ENCODE data around the gene TOMM7. TPM values are rescaled to one million over a fixed set of nuclear protein-coding genes. Genes with fewer than 3 reads are reported as not detected.

The TOMM7 gene
- total RNA-seq, 3 donors from 2014 or later: 225 to 404 (median 287) TPM

DNA sequence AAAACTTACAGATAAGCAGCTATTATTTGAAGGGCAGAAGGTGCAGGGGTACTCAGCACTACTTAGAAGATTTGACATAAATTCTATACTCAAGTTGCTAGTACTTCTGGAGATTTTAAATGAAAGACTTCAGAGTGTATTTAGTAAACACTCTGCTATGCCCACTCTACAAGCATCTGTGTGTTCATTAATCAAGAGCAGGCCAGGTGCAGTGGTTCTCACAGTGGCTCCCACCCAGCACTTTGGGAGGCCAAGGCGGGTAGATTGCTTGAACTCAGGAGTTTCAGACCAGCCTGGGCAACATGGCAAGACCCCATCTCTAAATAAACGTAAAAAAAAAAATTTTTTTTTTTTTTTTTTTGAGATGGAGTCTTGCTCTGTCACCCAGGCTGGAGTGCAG, 38.9 kb upstream of the TOMM7 start:
- no peak for ATAC-seq
- no peak overlapping the region for H3K4me3 ChIP-seq
- no peak for DNase-seq
- no peaks in the 10 kb centered on the region for H3K4me1 ChIP-seq (ENCODE audit: low read depth)
- intact Hi-C loops (cut with DNase I, micrococcal nuclease): no loop called here
- no peaks in the 10 kb centered on the region for H3K36me3 ChIP-seq (ENCODE audit: low read depth)
- TF ChIP-seq, protein P1, sequence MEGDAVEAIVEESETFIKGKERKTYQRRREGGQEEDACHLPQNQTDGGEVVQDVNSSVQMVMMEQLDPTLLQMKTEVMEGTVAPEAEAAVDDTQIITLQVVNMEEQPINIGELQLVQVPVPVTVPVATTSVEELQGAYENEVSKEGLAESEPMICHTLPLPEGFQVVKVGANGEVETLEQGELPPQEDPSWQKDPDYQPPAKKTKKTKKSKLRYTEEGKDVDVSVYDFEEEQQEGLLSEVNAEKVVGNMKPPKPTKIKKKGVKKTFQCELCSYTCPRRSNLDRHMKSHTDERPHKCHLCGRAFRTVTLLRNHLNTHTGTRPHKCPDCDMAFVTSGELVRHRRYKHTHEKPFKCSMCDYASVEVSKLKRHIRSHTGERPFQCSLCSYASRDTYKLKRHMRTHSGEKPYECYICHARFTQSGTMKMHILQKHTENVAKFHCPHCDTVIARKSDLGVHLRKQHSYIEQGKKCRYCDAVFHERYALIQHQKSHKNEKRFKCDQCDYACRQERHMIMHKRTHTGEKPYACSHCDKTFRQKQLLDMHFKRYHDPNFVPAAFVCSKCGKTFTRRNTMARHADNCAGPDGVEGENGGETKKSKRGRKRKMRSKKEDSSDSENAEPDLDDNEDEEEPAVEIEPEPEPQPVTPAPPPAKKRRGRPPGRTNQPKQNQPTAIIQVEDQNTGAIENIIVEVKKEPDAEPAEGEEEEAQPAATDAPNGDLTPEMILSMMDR (IDR thresholded peaks at IDR 0.05): no peak
- H3K9me3 ChIP-seq: no peaks in the 10 kb centered on the region

DNA sequence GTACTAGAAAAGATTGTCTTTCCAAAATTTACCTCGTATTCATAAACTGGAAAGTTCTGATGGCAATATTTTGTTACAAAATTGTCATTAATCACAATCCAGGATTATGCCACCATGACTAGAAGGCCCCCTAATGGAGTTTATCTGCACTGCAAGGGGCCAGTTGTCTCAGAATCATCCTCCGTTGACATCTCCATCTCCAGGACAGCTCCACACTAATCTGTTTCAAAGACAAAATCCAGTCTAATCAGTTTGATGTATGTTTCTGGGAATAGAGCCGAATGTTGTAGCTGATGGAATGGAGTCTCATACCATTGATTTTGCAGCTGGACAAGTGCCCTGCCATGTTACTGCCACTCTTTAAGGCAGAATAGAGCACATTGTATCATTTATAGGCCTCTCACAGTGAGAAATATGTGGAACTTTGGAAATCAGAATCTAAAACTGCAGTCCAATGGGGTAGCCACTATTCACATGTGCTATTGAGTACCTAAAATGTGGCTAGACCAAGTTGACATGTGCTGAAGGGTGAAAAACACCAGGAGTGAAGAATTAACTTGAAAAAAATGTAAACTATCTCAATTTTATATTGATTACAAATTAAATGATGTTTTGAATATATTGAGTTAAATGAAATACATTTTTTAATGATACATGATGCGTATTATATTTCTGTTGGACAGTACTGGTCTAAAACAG, 38.3 kb upstream of the TOMM7 start:
- no peak overlapping the region for H3K4me3 ChIP-seq
- peak in 1 of 3 donors; percentile 16 for DNase-seq
- H3K4me1 ChIP-seq (ENCODE audit: low read depth): no peaks in the 10 kb centered on the region
- intact Hi-C loops (cut with DNase I, micrococcal nuclease): no loop called here
- H3K36me3 ChIP-seq (ENCODE audit: low read depth): no peaks in the 10 kb centered on the region
- H3K9me3 ChIP-seq: no peaks in the 10 kb centered on the region
- TF ChIP-seq, protein P1 (IDR thresholded peaks at IDR 0.05): no peak
- no peak for ATAC-seq

DNA sequence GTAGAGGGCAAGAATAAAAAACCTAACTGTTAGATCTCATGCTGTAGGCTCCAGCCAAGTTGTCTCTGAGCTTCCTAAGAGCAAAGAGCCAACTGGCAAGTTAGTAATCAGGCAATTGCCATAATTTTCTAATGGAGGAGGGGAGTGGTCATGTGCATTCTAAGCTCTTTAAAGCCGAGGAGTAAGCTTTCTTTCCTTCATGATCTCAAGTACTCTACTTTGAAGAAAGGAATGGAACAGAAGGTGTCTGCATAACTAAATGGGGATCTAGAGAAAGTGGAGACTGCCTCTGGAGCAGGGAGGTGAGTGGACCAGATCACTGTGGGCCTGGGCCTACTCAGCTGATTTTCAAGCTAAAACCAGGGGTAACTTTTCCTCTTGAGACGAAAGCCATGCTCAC, 37.7 kb upstream of the TOMM7 start:
- H3K4me3 ChIP-seq: no peak overlapping the region
- H3K9me3 ChIP-seq: no peaks in the 10 kb centered on the region
- H3K4me1 ChIP-seq (ENCODE audit: low read depth): peaks cover 2% of the 10 kb centered on the region
- intact Hi-C loops (cut with DNase I, micrococcal nuclease): no loop called here
- TF ChIP-seq, protein P1 (IDR thresholded peaks at IDR 0.05): no peak
- DNase-seq: no peak
- H3K36me3 ChIP-seq (ENCODE audit: low read depth): no peaks in the 10 kb centered on the region
- ATAC-seq: no peak

DNA sequence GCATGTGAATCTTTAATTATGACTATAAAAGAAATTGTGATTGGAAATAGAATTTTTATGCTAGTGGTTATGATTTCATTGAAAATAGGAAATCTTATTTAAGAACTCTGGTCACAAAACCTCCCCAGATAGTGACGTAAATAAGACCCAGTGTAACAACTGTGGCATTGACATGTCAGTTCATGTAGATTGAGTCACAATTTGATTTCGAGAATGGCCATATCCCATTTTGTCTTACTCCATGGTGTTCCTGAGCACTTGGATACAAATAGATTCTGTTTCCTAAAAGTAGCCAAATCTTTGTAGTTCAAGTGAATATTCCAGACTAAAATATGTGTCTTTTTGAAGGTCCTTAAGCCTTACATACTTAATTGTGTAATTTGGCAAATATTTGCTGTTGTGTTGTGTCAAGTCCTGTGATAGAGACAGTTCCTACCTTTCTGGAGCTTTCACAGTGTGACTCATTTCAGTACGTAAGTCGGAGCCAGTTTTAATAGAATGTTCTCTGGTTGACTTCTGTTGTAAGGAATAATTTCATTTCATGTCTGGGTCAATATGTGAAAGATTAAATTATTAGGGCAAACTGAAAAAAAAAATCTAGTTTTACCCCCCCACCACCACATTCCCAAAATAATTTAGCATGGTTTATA, 37.1 kb upstream of the TOMM7 start:
- Histone ChIP-seq H3K36me3 (ENCODE audit: low read depth) (no peaks in the 10 kb centered on the region), H3K4me1 (ENCODE audit: low read depth) (peaks cover 5% of the 10 kb centered on the region), H3K9me3 (no peaks in the 10 kb centered on the region), H3K4me3 (no peak overlapping the region)
- ATAC-seq (no peak), DNase-seq (no peak)
- TF ChIP-seq, protein P1 (IDR thresholded peaks at IDR 0.05): no peak
- intact Hi-C loops (cut with DNase I, micrococcal nuclease): no loop called here

DNA sequence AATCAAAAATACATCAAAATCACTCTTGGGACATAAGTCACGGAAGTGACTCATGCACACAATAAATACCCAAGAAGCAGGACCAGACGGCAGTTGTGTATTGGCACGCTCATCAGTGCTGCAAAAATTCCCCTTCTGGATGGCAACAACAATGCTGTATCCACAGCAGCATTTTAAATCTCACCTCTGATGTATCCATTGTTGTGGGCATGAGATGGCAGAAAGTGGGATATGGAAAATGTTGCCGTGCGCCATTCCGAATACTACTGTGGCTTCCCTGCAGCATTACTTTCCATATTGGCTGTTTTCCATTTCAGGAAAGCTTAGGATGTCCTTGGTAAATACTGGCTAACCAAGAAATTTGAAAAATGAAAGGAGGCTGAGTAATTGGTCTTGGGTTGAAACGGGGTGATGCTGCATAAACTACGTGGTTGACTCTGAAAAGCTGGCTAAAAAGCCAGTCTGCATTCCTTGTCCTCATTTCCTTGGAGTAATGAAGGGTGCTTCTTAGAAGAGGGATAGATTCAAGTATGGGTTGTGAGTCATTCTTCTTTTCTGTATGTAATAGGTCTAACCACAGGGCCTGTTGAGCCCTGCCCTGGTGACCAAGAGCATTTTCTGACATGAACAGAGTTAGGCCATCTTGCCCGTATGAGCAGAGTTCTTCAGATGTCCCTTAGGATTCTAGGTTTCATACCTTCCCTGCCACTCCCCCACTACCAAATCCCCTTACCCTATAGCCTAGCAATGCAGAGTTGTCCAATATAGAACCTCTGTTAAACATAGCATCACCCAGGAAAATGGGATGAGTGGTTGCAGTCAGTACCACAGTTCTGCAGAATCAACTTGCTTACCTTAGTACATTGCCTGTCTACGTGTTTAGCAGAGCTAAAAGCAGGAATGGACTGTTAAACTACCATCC, 36.3 kb upstream of the TOMM7 start:
- TF ChIP-seq, protein P1 (IDR thresholded peaks at IDR 0.05): no peak
- peak; percentile 12 for ATAC-seq
- DNase-seq: no peak
- peaks cover 5% of the 10 kb centered on the region for H3K4me1 ChIP-seq (ENCODE audit: low read depth)
- no peaks in the 10 kb centered on the region for H3K36me3 ChIP-seq (ENCODE audit: low read depth)
- H3K9me3 ChIP-seq: no peaks in the 10 kb centered on the region
- intact Hi-C loops (cut with DNase I, micrococcal nuclease): no loop called here
- no peak overlapping the region for H3K4me3 ChIP-seq
